Stimulated activated CD8-positive, alpha-beta memory T cell treated with anti-CD3 and anti-CD28 coated beads, Interleukin-2, amount 100 ng/mL, for 1 hour (primary cell): Measurements from ENCODE around the gene FAM124A.

Experiments
- DNase-seq, 2 donors: peaks; one replicate each; pipeline ENCODE4 v3.0.0-alpha.2; 2020; ENCODE audit warnings: low read depth in 2 of 2

The FAM124A gene

DNA sequence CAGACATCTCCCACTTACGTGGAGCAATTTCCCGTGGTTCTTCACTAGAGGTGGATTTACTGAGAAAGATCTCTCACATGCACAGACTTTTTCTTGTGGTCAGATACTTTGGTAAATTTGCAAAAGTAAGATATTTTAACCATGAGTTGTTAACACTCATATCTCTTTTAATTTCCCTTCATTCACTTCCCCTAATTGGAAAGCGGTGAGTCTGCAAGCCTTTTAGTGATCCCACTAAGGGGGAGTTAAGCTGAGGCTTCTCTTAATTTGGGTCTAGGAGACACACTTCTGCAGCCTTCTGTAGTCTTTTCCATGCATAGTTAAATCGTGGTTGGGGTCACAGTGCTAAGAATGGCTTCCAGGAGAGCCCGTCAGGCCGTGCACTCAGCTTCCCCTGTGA is 86.6 kb downstream of the FAM124A start:
- DNase-seq, result no peak

DNA sequence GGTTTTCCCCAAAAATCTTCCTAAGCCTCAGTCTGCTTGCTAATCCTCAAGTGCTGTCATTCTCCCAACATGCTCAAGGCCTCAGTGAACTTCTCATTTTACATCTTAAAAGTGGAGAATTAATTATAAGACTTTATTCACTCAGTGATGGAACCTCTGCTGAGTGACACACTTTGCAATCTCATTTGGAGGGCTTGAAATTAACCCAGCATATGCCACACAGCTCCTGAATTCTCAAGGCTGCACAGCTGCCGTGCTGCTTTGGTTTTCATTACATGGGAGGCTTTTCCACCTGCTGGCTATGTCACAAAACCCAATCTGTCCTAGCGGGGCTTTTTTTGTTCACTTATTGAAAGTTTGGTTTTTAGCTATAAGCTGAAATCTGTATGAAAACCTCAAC is 89.0 kb downstream of the FAM124A start:
- DNase-seq, result no peak

DNA sequence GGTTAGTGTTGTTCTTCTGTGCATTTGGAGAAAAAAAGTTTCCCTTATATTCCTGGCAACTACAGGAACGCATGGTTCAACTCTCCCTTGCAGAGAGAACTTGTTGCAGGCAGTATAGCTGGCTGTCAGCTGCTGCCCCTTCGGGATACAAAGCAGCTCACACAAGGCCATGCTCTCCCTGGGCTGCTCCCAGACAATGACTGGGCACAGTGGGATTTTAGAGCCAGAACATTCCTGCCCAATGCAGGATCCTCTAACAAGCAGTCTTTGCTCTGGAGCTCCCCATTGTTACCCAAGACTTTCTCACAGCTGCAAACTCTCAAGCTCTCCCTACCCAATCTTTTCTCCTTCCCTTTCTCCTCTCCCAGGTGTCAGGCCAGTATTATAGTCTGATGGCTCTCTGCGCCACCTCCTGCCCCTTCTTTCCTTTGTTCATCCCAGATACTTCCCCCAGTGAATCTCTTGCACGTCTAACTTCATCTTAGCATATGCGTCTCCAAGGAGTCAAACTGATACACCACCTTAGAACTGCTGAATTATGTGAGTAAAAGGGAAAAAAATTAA is 89.8 kb downstream of the FAM124A start:
- DNase-seq, result no peak

DNA sequence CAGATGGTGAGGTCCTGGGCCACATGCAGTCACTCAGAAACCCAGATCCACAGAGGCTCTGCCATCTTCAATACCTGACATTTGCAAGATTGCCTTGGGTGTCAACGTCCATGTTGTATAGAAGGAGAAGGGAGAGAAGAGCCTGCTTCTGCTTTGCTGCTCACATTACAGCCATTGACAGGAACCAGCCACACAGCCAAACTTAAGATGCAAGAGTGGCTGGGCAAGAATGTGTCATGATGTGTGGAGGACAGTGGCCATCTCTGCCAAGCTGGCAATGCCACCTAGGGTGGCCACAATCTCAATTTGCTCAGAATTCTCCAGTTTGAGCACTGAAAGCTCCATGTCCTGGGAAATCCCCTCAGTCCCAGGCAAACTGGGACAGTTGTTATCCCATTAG is 91.4 kb downstream of the FAM124A start:
- DNase-seq, result no peak

DNA sequence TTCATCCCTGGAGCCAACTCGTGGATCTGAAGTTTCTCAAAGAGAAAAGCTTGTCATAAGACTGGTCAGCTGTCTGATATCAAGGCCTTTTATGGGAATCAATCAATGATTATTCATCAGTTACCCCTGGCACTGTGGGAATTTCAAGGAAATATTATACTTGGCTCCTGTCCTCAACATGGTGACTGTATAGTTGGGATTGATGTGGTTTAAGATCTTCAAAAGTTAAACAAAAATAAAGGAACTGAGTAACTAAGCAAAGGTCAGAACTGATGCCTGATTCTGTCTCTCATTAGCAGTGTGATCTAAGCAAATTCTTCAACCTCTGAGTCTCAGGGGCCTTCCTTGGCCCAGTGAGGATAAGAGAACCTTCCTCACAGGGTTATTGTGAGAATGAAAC is 95.1 kb downstream of the FAM124A start:
- no peak for DNase-seq

DNA sequence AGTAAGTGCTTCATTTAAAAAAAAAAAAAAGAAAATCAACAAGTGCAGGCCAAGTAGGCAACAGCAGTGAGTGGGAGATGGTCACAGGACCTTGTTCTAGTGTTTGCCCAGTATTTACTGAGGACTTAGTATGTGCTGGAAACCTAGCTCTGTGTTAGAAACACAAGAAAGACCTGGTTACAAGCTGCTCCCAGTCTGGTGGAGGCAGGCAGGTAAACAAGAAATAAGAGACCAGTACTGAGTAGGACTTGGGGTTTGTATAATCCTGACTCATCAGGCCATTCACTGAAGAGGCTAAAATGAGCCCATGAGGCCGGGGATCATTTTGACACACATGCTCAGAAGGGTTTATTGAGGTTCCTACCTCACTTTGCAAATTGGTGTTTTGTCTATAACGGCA is 95.8 kb downstream of the FAM124A start:
- DNase-seq, result no peak

DNA sequence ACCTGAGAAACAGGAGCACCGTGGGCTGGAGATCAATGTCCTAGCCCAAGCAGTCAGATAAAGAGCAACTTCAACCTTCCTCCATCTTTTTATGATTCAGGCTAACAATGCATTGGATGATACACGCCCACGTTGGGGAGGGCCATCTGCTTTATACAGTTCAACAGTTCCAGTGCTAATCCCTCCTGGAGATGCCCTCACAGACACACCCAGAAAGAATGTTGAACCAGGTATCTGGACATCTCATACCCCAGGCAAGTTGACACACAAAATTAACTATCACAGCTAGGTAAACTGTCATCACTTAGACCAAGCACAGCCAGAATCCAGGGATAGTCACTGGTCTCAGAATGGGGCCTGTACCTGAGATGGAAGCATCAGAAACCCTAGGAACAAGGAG is 96.7 kb downstream of the FAM124A start:
- no peak for DNase-seq

DNA sequence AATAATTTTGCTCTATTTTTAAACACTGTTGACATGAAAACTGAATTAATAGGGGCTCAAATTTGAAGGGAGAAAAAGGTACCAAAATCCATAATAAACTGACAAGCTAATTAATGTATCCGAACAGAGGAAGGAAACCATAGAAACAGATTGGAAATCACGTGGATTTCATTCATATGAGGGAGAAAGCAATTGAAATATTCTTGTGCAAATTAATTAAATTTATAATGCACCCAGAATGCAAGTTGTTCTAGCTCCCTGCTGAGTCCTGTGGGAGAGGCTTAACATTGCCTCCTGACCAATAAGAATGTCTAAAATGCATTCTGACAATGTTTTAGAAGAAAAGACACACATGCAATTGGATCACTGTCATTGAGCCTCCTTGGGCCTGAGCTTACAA is 99.6 kb downstream of the FAM124A start:
- no peak for DNase-seq

DNA sequence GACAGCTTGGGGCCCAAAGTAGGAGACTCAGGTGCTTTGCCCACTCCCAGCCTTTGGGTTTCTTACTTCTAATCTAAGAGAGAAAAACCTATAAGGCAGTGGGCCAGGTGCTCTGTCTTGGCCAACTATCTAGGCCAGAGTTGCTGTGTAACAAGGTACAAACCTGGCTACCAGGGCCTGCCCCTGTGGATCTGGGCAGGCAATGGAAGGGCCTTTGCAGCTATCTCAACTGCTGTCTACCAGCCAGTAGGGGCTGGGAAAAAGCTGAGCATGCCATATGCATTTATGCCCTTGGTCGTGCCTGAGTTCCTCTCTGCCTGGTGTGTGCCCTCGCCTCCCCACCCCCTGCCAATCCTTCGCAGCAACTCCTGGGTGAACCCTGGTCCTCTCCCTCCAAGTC is 100.6 kb downstream of the FAM124A start:
- DNase-seq, result no peak

DNA sequence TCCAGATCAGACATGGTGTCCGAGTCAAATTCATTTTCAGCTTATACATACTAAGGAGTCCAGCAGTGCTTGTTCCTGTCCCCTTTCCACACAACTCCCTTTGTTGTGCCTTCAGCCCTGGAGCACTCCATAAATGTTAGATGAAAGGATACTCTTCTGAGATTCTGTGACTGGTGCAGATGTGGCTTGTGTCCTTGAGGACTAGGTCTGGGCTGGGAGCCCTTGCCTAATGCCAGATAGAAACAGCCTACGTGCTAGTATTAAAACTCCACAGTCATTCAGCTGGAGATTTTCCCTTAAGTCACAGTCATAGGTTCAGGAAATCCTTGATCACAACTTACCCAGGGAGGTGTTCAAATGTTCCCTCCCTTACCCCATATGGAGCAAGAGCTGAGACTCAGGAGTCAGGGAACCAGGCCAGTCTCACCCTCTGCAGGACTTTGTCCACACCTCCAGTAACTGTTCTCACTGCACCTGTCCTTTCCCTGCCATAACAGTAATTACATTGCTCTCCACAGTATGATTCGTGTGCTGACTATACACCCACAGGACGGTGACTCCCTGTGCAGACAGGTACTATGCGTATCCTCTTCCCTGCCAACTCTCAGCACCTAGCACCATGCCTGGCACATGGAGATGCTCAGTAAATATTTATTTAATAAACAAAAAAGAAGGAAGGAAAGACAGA is 101.8 kb downstream of the FAM124A start:
- DNase-seq, result no peak

DNA sequence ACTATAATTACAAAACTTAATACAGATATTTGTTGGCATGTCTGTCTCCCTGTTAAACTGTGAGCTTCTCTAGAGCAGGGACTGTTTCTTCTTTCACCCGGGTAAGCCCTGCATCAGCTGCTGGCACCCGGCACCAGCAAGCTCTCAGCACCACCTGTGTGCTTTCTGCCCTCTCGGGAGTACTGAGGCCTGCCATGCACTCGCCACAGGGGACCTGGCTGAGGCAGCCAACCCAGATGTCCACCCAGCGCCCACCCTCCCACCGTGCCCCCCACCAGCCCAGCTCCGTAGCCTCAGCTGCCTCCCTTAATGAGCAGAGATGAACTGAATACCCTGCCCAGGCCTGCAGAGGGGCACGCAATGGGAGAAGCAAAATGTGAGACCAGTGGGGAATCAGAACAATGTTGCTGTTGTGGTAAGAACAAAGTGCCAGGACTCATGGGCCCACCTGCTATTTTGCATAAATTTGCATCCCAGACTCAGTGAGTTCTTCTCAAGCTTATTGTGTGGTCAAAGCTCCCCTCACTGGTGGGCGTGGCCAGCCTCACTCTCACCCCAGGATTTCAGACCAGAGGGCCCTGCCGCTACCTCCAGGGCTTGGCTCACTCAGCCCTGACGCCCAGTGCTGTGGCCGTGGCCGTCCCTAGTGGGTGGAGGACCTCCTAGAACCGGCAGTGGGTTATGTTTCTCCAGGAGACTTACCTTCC is 102.7 kb downstream of the FAM124A start:
- DNase-seq, result no peak

DNA sequence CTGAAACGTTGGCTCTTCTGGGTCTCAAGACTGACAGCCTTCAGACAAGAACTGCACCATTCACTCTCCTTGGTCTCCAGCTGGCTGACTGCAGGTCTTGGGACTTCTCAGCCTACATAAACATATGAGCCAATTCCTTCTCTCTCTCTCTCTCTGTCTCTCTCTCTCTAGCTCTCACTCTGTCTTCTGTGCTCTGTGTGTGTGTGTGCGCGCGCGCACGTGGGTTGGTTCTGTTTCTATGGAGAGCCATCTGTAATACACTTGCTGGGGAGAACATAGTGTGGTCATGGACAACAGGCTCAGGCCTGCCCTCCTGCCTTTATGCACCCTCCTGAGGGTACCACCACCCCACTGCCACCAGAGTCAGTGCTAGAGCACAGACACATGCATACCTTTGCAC is 103.6 kb downstream of the FAM124A start:
- DNase-seq, result no peak

DNA sequence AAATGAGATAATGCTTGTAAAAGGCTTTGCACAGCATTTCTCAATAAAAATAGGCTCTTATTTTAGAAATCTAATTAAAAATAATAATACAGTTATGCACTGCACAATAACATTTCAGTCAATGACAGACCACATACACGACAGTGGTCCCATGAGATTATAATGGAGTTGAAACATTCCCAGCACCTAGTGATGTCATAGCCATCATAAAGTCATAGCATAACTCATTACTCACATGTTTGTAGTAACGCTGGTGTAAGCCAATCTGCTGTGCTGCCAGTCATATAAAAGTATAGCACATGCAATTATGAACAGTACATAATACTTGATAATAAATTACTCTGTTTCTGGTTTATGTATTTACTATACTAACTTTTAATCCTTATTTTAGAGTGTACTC is 104.6 kb downstream of the FAM124A start:
- no peak for DNase-seq

DNA sequence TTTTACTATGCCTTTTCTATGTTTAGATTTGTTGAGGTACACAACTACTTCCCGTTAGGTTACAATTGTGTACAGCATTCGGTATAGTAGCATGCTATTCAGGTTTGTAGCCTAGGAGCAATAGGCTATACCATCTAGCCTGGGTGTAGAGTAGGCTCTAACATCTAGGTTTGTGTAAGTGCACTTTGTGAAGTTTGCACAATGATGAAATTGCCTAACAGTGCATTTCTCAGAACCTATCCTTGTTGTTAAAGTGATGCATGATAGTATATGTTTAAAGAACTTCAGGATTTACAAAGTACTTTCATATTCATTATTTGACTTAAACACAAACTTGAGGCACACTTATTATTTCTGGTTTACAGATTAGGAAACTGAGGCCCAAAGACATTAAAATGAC is 105.8 kb downstream of the FAM124A start:
- DNase-seq, result no peak

DNA sequence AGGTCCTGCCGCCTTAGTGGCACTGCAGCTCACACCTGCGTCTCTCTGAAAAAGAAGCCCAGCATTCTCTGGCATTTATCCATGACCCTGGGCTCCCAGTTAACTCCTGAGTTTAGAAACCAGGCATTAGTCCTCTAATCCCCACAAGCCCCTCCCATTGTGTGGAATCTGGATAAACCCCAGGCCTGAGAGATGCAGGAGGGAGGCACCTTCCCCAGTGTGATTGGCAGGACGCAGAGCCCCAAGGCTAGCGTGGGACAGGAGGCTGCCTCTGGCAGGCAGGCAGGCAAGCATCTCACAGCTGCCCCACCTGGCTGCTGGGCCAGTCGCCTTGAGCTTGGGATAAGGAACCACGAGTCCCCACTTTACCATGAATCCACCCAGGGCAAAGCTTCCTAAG is 106.3 kb downstream of the FAM124A start:
- DNase-seq, result no peak

DNA sequence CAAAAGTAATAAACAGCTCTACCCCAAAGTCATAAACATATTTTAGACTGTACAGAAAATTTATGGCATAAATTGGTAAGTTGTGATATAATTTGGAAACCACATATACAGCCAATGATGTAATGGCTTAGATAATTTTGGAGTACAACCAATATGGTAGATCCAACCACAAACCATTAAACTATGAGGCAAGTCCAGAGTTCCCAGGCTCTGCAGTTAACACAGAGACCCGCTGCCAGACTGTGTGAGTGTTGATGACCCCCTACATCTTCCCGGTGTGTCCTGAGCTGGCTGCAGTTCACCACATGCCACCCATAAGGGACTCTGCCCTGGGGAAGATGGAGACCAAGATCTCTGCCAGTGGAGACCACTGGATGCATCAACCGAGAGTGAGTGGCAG is 107.4 kb downstream of the FAM124A start:
- no peak for DNase-seq

DNA sequence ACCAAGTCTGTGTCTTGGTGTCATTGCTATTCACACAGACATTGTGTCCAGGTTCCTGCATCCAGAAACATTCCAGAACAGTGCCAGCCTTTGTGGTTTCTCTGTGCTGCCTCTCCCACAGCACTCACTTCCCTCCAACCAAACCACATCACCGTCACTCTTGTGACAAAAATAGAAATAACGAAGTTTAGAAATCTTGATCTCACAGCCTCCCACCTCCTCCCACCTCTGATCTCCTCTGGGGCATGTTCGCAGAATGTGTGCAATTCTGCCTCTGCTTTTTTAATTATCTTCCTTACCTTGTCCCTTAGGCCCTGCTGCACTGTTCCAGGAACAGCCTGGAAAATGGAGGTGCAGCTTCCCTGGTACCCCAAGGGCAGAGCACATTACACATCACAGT is 108.6 kb downstream of the FAM124A start:
- DNase-seq, result no peak

DNA sequence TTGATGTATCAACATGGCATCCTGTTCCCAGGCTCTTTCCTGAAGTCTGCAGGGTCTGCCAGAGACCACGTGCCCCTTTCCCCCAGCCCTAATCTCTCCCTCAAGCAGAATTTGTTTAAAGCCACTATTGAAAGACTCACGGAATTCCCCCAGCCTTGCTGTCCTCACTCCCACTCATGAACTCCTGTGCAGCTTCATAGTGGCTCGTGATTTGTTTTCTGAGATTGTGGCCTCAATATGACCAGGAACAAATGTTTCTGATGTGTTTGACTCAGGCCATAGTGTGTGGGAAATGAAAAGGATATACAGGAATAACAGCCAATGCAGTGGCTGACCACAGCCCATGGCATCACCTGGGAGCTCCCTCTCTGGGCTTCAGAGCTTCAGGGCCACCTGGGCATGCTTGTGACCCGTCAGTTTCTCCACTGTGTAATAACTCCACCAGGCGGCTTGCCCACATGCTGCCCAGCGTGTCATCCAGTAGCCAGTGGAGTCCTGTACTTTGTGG is 109.2 kb downstream of the FAM124A start:
- no peak for DNase-seq

DNA sequence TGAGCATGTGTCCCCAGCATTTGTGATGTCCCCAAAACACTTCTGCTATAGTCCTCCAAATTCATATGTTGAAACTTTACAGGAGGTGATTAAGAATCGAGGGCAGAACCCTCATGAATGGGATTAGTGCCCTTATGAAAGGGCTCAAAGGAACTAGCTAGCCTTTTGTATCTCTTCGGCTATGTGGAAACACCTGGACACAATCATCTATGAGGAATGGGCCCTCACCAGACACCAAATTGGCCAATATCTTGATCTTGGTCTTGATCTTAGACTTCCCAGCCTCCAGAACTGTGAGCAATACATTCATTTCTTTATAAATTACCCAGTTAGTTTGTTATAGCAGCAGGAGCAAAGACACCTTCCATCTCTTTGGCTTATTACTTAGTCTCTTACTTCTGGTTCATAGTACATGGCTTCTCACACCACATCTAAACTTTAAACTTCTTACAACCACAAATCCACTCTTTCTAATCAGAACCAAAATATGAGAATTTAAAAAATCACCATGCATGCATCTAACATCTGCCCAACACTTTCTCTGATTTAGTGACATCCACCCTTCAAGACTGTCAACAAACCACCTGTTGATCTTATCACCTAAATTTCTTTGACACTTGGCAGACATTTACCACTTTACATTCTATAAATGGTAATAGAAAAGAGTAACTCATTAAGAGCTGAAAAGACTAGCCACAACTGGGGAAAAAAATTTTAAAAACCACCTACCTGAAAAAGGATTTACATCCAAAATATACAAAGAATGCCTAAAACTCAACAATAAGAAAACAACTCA is 110.6 kb downstream of the FAM124A start:
- DNase-seq, result no peak

DNA sequence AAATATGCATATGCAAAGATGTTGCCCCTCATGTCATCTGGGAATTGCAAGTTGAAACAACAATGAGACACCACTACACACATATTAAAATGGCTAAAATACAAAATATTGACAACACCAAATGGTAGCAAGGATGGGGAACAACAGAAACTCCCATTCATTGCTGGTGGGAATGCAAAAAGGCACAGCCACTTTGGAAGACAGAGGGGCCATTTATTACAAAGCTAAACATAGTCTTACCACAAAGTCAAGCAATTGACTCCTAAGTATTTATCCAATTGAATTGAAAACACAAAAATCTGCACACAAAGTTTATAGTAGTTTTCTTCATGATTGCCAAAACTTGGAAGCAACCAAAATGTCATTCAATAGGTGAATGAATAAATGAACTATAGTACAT is 111.2 kb downstream of the FAM124A start:
- DNase-seq, result no peak

DNA sequence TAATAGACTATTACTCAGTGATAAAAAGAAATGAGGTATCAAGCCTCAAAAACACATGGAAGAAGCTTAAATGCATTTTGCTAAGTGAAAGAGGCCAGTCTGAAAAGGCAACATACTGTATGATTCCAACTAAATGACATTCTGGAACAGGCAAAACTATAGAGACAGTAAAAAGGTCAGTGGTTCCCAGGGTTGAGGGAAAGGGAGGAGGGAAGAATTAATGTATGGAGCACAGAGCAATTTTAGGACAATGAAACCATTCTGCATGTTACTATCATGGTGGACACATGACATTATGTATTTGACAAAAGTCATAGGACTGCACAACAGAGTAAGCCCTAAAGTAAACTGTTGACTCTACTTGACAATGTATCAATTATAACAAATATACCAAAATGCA is 111.6 kb downstream of the FAM124A start:
- no peak for DNase-seq
